HL-60/S4 treated with retinoic acid at 250 ng/mL for 4 days and 3 days (cell line): Measurements from ENCODE around the gene LY6G6F.

Experiments
- in situ Hi-C: fragments of 300-500 bp; cut with MboI; formaldehyde crosslinking; loops from 2 replicates; pipeline ENCODE4 v1.7.0; 2022; ENCODE audit warnings: low sequenced_read_pairs

The LY6G6F gene

GRCh38 chr6:31737315-31737990 is 30.8 kb downstream of the LY6G6F start:
- in situ Hi-C loops = no loop called here

DNA sequence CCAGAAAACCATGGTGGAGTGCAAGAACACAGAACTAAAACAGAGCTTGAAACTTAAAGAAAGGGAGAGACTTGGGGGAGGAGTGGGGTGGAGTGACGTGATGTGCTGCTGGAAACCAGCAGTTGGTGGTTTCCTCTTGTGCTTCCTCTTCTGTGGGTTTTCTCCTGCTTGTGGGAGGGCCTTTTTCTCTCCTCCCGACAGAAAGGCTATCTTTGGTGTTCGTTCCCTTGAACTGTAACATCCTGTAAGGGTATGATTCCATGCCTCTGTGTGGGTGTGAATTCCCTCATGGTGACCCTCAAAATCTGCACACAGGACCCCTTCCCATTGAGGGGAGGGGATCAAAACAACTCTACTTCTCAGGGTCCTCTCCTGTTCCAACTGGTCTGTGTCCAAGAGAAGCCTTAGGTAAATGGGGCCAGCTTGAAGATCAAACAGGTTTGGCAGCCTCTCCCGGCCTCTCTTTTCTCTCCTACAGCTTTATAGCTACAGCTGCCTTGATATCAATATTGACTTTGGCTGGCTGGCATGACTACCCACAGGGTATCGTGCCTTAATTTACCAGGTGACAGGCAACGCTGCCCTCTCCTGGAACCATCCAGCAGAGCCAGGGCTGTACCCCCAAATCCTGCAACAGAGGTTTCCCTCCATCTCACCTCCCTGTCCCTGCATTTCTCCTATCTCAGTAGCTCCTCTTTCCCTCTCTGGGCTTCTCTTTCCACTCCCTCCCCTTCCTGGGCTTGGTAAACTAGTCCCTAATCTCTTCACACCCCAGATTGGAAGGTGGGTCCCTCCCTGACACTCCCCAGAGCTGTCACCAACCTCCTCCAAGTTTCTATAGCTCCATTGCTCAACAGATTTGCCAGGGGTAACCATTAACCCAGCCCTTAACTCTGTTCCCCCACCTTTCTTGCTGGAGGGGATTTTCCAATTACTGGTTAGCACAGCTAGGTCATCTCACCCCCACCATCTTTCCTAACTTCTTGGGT is 31.6 kb downstream of the LY6G6F start:
- in situ Hi-C loops = no loop called here

- in situ Hi-C loops = no loop called here
Observed at GRCh38 chr6:31739639-31740396, 33.2 kb downstream of the LY6G6F start, which contains the start of gene MSH5. Gene MSH5, plus strand, starts transcription at chr6:31740005. Its CDS starts 462 bp downstream, at chr6:31740467.

GRCh38 chr6:31740397-31741223 is 33.9 kb downstream of the LY6G6F start:
- in situ Hi-C loops = no loop called here

- in situ Hi-C loops = no loop called here
Observed at GRCh38 chr6:31741815-31742214, 35.1 kb downstream of the LY6G6F start.

DNA sequence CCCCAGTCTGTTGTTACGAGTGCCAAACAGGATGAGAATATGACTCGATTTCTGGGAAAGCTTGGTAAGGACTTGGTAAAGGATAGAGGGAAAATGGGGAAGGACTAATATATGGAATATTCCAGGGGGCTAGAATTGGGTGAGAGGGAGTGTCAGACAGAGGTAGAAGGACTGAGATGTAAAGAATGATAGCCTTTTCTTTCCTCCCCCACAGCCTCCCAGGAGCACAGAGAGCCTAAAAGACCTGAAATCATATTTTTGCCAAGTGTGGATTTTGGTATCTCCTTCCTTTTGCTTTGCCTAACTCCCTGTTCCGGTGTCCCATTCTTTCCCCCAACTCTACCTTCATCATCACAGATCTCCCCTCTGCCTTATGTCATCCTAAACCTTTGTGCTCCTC is 36.2 kb downstream of the LY6G6F start:
- in situ Hi-C loops = no loop called here

GRCh38 chr6:31744422-31744821 is 37.8 kb downstream of the LY6G6F start:
- in situ Hi-C loops = no loop called here

GRCh38 chr6:31749301-31750036 is 42.8 kb downstream of the LY6G6F start:
- in situ Hi-C loops = no loop called here

GRCh38 chr6:31750411-31751022 is 43.9 kb downstream of the LY6G6F start:
- in situ Hi-C loops = no loop called here

GRCh38 chr6:31752739-31753319 is 46.2 kb downstream of the LY6G6F start:
- in situ Hi-C loops = no loop called here

DNA sequence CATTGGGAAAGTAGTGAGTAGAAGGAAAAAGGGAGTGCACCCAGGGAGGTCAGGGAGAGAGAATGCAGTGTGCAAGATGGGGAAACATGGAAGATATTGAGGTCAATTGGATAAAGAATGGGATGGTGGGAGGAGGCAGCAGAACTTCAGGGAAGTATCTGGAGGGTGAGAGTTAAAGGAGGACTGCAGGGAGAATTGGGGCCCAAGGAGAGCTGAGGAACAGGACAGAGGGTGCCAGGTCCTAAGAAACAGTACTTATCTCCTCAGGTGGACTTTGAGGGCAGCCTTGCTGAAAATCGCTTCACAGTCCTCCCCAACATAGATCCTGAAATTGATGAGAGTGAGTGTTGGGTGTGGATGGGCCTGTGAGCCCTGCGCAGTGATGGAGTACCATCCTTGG is 51.6 kb downstream of the LY6G6F start:
- in situ Hi-C loops = no loop called here
